Astrocyte (in vitro differentiated cells and primary cell): Measurements from ENCODE around the gene ASB2. TPM values are rescaled to one million over a fixed set of nuclear protein-coding genes. Genes with fewer than 3 reads are reported as not detected.

ENCODE experiments used
- DNase-seq: peaks from one replicate; pipeline ENCODE4 v3.0.0-alpha.2; 2010; ENCODE audit warnings: low read depth
- FAIRE-seq: peaks from 2 replicates; lab custom pipeline; 2011; peaks lifted over from hg19 to GRCh38; lab: Jason Lieb, UNC
- H2AFZ ChIP-seq: 2 replicates; pipeline ENCODE4 v1.6.0; 2012; ENCODE audit warnings: low read depth, low read length, inconsistent platforms
- H3K27ac ChIP-seq: 2 replicates; pipeline ENCODE4 v1.5.1; 2011; ENCODE audit warnings: low read depth, low read length, inconsistent platforms
- H3K27me3 ChIP-seq: 2 replicates; pipeline ENCODE4 v1.6.0; 2011; ENCODE audit warnings: low read length, inconsistent platforms; ENCODE audit not compliant: insufficient read depth
- H3K36me3 ChIP-seq: 2 replicates; pipeline ENCODE4 v1.5.1; 2011; ENCODE audit warnings: low read length, inconsistent platforms; ENCODE audit not compliant: insufficient read depth
- H3K4me1 ChIP-seq: 2 replicates; pipeline ENCODE4 v1.5.1; 2011; ENCODE audit warnings: low read length, inconsistent platforms; ENCODE audit not compliant: insufficient read depth
- H3K4me2 ChIP-seq: 2 replicates; pipeline ENCODE4 v1.6.0; 2012; ENCODE audit warnings: low read length, inconsistent platforms
- H3K4me3 ChIP-seq: 2 replicates; pipeline ENCODE4 v1.5.1; 2011; ENCODE audit warnings: low read depth, mild to moderate bottlenecking, low read length, inconsistent platforms; ENCODE audit not compliant: insufficient read depth
- H3K79me2 ChIP-seq: 2 replicates; pipeline ENCODE4 v1.6.0; 2012; ENCODE audit warnings: mild to moderate bottlenecking, low read length, inconsistent platforms; ENCODE audit not compliant: insufficient read depth
- H3K9ac ChIP-seq: 2 replicates; pipeline ENCODE4 v1.6.0; 2012; ENCODE audit warnings: mild to moderate bottlenecking, low read length, inconsistent platforms
- H3K9me3 ChIP-seq: 2 replicates; pipeline ENCODE4 v1.5.1; 2012; ENCODE audit warnings: low read depth, mild to moderate bottlenecking, low read length, inconsistent platforms; ENCODE audit not compliant: insufficient read depth
- H4K20me1 ChIP-seq: 2 replicates; pipeline ENCODE4 v1.6.0; 2012; ENCODE audit warnings: low read length, inconsistent platforms; ENCODE audit not compliant: insufficient read depth
- H3K27ac Mint-ChIP-seq: one replicate; pipeline ENCODE4 v1.8.0; 2021; ENCODE audit warnings: mild to moderate bottlenecking, mixed read lengths; ENCODE audit not compliant: unreplicated experiment
- H3K27me3 Mint-ChIP-seq: one replicate; pipeline ENCODE4 v1.8.0; 2021; ENCODE audit warnings: low read depth, mixed read lengths; ENCODE audit not compliant: unreplicated experiment
- H3K36me3 Mint-ChIP-seq: one replicate; pipeline ENCODE4 v1.8.0; 2021; ENCODE audit warnings: low read depth, mixed read lengths; ENCODE audit not compliant: unreplicated experiment
- H3K4me1 Mint-ChIP-seq: one replicate; pipeline ENCODE4 v1.8.0; 2021; ENCODE audit warnings: low read depth, mixed read lengths; ENCODE audit not compliant: unreplicated experiment
- H3K4me3 Mint-ChIP-seq: one replicate; pipeline ENCODE4 v1.8.0; 2021; ENCODE audit warnings: mild to moderate bottlenecking, moderate library complexity, mixed read lengths; ENCODE audit not compliant: unreplicated experiment
- H3K9me3 Mint-ChIP-seq: one replicate; pipeline ENCODE4 v1.8.0; 2021; ENCODE audit warnings: mild to moderate bottlenecking, mixed read lengths; ENCODE audit not compliant: unreplicated experiment
- CTCF ChIP-seq: IDR thresholded peaks from 2 replicates; pipeline ENCODE4 v1.5.1; 2011; ENCODE audit warnings: low read depth, mild to moderate bottlenecking, inconsistent platforms, low read length, moderate library complexity; ENCODE audit not compliant: insufficient read depth
- EZH2 ChIP-seq: IDR thresholded peaks from 2 replicates; pipeline ENCODE4 v1.6.1; 2012; ENCODE audit warnings: mild to moderate bottlenecking, low read length, inconsistent platforms; ENCODE audit not compliant: insufficient read depth
- total RNA-seq: library from RNA; stranded (reverse); gene quantifications from 2 replicates; pipeline ENCODE4 v1.2.1, GENCODE V29; 2021

The ASB2 gene
- total RNA-seq, 1 donor from 2014 or later: 0.25 TPM

GRCh38 chr14:93984987-93985410 lies 8.6 kb upstream of the ASB2 start:
- peak; percentile 96 for DNase-seq
- peak overlapping the region; percentile 28 for H3K4me3 Mint-ChIP-seq
- peak overlapping the region; percentile 68 for H3K4me2 ChIP-seq
- peaks cover 17% of the 10 kb centered on the region for H3K4me1 Mint-ChIP-seq
- H3K27ac ChIP-seq: no peak overlapping the region
- no peaks in the 10 kb centered on the region for H3K9me3 ChIP-seq
- H3K79me2 ChIP-seq: no peaks in the 10 kb centered on the region
- no peaks in the 10 kb centered on the region for H3K36me3 ChIP-seq
- no peak overlapping the region for H3K9ac ChIP-seq
- no peaks in the 10 kb centered on the region for H4K20me1 ChIP-seq
- H3K27me3 Mint-ChIP-seq: peaks cover 34% of the 10 kb centered on the region
- H3K36me3 Mint-ChIP-seq: no peaks in the 10 kb centered on the region
- H3K27me3 ChIP-seq: peaks cover 3% of the 10 kb centered on the region
- H3K27ac Mint-ChIP-seq: peak overlapping the region; percentile 10
- peaks cover 3% of the 10 kb centered on the region for H3K9me3 Mint-ChIP-seq
- TF ChIP-seq CTCF: peak; percentile 55
- TF ChIP-seq EZH2: no peak
- peaks cover 26% of the 10 kb centered on the region for H3K4me1 ChIP-seq
- no peak for FAIRE-seq
- no peak overlapping the region for H2AFZ ChIP-seq
- H3K4me3 ChIP-seq: no peak overlapping the region

GRCh38 chr14:93984070-93984469 lies 7.7 kb upstream of the ASB2 start:
- peaks cover 17% of the 10 kb centered on the region for H3K4me1 Mint-ChIP-seq
- Histone ChIP-seq H4K20me1 (no peaks in the 10 kb centered on the region), H3K4me3 (no peak overlapping the region), H3K27me3 (peaks cover 3% of the 10 kb centered on the region), H3K27ac (no peak overlapping the region), H3K4me1 (peaks cover 26% of the 10 kb centered on the region), H3K9ac (no peak overlapping the region), H3K9me3 (no peaks in the 10 kb centered on the region), H2AFZ (no peak overlapping the region), H3K36me3 (no peaks in the 10 kb centered on the region), H3K4me2 (no peak overlapping the region), H3K79me2 (no peaks in the 10 kb centered on the region)
- H3K4me3 Mint-ChIP-seq: no peak overlapping the region
- peak; percentile 32 for FAIRE-seq
- no peak overlapping the region for H3K27ac Mint-ChIP-seq
- peak; percentile 52 for DNase-seq
- no peak for TF ChIP-seq CTCF
- TF ChIP-seq EZH2: no peak
- no peaks in the 10 kb centered on the region for H3K36me3 Mint-ChIP-seq
- H3K27me3 Mint-ChIP-seq: peaks cover 26% of the 10 kb centered on the region
- no peaks in the 10 kb centered on the region for H3K9me3 Mint-ChIP-seq

GRCh38 chr14:93982230-93983007 lies 6.0 kb upstream of the ASB2 start:
- H2AFZ ChIP-seq: no peak overlapping the region
- no peaks in the 10 kb centered on the region for H3K36me3 ChIP-seq

More at GRCh38 chr14:93982230-93983007, 6.0 kb upstream of the ASB2 start:
- FAIRE-seq (no peak), DNase-seq (no peak)
- H3K4me3 Mint-ChIP-seq: no peak overlapping the region
- no peaks in the 10 kb centered on the region for H3K9me3 Mint-ChIP-seq
- H3K36me3 Mint-ChIP-seq: no peaks in the 10 kb centered on the region
- peaks cover 17% of the 10 kb centered on the region for H3K4me1 Mint-ChIP-seq
- peaks cover 34% of the 10 kb centered on the region for H3K27me3 Mint-ChIP-seq
- no peak overlapping the region for H3K4me2 ChIP-seq
- no peaks in the 10 kb centered on the region for H3K9me3 ChIP-seq
- no peaks in the 10 kb centered on the region for H4K20me1 ChIP-seq
- H3K79me2 ChIP-seq: no peaks in the 10 kb centered on the region
- no peak overlapping the region for H3K27ac ChIP-seq
- H3K4me3 ChIP-seq: no peak overlapping the region
- H3K27ac Mint-ChIP-seq: no peak overlapping the region
- peaks cover 3% of the 10 kb centered on the region for H3K27me3 ChIP-seq
- no peak overlapping the region for H3K9ac ChIP-seq
- TF ChIP-seq EZH2 (no peak), CTCF (no peak)
- H3K4me1 ChIP-seq: peaks cover 26% of the 10 kb centered on the region
